Measurements from ENCODE around the gene RPL36AL. TPM values are rescaled to one million over a fixed set of nuclear protein-coding genes. Genes with fewer than 3 reads are reported as not detected.
"Not testable (repeated sequence)": the region's sequence is repeated elsewhere in the genome, so short reads cannot be mapped to it uniquely, and the experiment has no call there.

RPL36AL gene
- polyA plus RNA-seq, 1 experiment = 295 TPM

DNA sequence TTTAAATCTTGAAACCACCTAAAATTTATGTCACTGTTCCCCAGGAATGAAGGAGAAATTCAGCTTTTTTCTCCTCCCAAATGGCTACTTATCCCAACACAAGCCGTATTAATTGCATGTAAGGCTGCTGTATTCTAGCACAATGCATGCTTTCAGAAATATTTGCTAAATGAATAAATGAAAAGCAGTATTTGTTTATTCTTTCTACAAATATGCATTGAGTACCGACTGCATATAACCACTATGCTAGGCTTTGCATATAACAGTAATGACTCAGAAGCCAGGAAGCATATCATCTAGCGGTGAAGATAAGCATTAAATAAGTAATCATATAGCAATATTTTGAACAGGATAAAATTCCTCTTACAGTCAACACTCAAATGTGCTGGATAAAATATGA lies 27.4 kb downstream of the RPL36AL start:
- Histone ChIP-seq H3K9me3 (ENCODE audit: control insufficient read depth, insufficient read depth, low read length) (no peaks in the 10 kb centered on the region), H3K27me3 (ENCODE audit: control insufficient read depth, insufficient read depth, low read length) (no peaks in the 10 kb centered on the region), H3K27ac (ENCODE audit: low read depth, low read length) (peak overlapping the region; percentile 52), H3K4me3 (ENCODE audit: low read depth, low read length) (no peak overlapping the region)
- DNase-seq (ENCODE audit: low read depth, low spot score) = peak; percentile 60
- ChIA-PET CTCF (no interaction called here), POLR2A (interaction anchor here (0.6 kb wide), 2 partner anchors 28 to 411 kb away, joined by 3 to 4 read pairs; partner anchors contain the start of genes MGAT2 and RPL36AL)
- TF ChIP-seq, protein P1, sequence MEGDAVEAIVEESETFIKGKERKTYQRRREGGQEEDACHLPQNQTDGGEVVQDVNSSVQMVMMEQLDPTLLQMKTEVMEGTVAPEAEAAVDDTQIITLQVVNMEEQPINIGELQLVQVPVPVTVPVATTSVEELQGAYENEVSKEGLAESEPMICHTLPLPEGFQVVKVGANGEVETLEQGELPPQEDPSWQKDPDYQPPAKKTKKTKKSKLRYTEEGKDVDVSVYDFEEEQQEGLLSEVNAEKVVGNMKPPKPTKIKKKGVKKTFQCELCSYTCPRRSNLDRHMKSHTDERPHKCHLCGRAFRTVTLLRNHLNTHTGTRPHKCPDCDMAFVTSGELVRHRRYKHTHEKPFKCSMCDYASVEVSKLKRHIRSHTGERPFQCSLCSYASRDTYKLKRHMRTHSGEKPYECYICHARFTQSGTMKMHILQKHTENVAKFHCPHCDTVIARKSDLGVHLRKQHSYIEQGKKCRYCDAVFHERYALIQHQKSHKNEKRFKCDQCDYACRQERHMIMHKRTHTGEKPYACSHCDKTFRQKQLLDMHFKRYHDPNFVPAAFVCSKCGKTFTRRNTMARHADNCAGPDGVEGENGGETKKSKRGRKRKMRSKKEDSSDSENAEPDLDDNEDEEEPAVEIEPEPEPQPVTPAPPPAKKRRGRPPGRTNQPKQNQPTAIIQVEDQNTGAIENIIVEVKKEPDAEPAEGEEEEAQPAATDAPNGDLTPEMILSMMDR (IDR thresholded peaks at IDR 0.05; ENCODE audit: low read depth, low read length) = peak; percentile 20

DNA sequence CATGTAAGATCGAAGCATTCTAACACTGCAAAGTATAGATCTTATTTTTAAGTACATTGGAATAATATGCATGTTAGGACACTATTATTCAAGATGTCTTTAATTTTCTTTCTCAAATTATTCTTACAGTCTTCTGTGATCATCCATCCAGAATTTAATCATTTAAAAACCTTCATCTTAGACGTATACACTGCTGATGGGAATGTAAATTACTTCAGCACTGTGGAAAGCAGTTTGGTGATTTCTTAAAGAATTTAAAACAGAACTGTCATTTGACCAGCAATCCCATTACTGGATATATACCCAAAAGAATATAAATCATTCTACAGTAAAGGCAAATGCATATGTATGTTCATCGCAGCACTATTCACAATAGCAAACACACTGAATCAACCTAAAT lies 31.0 kb downstream of the RPL36AL start:
- ChIA-PET POLR2A (no interaction called here), CTCF (no interaction called here)
- Histone ChIP-seq H3K27ac (ENCODE audit: low read depth, low read length) (no peak overlapping the region), H3K4me3 (ENCODE audit: low read depth, low read length) (no peak overlapping the region), H3K27me3 (ENCODE audit: control insufficient read depth, insufficient read depth, low read length) (no peaks in the 10 kb centered on the region), H3K9me3 (ENCODE audit: control insufficient read depth, insufficient read depth, low read length) (no peaks in the 10 kb centered on the region)
- no peak for DNase-seq (ENCODE audit: low read depth, low spot score)
- TF ChIP-seq, protein P1 (IDR thresholded peaks at IDR 0.05; ENCODE audit: low read depth, low read length) = no peak

DNA sequence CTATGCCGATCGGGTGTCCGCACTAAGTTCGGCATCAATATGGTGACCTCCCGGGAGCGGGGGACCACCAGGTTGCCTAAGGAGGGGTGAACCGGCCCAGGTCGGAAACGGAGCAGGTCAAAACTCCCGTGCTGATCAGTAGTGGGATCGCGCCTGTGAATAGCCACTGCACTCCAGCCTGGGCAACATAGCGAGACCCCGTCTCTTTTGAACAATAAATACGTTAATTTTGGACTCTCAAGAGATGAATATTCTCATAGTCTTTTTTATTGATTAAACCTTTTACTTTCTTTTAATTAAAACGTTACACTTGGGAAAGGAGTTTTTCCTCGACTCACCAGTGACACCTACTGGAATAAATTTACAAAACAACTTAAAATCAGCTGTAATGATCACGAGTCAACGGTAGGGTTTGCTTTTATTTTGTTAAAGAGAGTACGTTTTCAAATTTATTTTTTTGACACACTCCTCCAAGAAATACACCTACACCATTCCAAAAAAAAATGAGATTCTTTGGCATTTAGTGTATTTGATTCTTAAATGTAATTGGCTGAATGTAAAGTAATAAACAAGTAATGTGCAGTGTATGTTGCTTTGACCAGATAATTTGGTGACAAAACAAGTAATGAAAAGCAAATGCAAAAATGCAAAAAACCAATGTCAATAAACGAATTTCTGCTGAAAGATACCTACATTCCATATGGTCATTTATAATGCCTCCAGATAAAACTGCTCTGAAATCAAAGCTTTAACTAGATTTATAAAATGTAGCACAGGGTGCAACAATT lies 33.6 kb downstream of the RPL36AL start:
- peak overlapping the region; percentile 39 for H3K27ac ChIP-seq (ENCODE audit: low read depth, low read length)
- TF ChIP-seq, protein P1 (IDR thresholded peaks at IDR 0.05; ENCODE audit: low read depth, low read length) = peak; percentile 73
- DNase-seq (ENCODE audit: low read depth, low spot score) = no peak
- CTCF ChIA-PET = interaction anchor here (0.6 to 3.7 kb wide), 14 partner anchors 8 to 181 kb away, joined by 3 to 37 read pairs (median 4); partner anchors contain the start of genes KLHDC2, MGAT2 and RPL36AL
- peak overlapping the region; percentile 39 for H3K4me3 ChIP-seq (ENCODE audit: low read depth, low read length)
- POLR2A ChIA-PET = interaction anchor here (0.6 to 1.9 kb wide), 8 partner anchors 8 to 222 kb away, joined by 3 to 21 read pairs (median 8); partner anchors contain the start of genes DNAAF2, KLHDC2, LRR1 and MGAT2
- H3K9me3 ChIP-seq (ENCODE audit: control insufficient read depth, insufficient read depth, low read length) = no peaks in the 10 kb centered on the region
- no peaks in the 10 kb centered on the region for H3K27me3 ChIP-seq (ENCODE audit: control insufficient read depth, insufficient read depth, low read length)

DNA sequence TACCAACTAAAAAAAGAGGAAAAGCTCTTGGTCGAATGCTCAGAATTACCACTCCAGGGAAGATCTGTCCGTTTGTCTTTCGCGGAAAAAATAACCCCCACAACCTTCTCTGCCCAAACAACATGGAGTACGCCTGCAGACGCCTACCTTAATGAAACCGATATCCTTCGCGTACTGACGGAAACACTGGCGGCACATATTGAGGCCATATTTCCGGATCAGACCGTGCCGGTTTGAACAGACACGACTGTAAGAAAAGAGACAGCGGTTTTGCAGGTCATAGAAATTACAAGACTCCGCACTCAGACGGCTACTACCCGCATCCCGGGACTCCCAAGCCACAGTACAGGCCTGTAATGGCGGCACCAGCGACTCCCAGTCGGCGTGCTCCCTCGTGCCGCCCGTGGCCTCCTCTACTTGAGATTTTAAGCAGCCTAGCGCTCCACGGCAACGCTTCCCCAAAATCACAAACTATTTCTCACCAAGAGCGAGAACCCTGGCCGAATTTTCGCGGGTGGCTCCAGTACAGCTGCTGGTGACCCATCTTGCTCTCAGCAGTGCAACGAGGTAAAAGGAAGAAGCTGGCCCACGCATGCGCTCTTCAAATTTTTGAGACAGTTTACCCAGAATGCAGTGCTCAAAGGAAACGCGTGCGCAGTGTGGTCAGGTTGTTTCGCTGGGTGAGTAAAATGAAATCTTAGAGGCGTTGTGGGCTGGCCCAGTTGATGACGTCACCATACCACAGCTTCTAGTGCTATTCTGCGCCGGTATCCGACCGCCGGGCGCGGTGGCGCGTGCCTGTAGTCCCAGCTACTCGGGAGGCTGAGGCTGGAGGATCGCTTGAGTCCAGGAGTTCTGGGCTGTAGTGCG lies 34.4 kb downstream of the RPL36AL start, which contains the start of gene RPS29:
TSS of gene RPS29 (minus strand) at position 578 of the 870 bp plus-strand sequence. CDS start at position 544, 34 bp downstream.
- TF ChIP-seq, protein P1 (IDR thresholded peaks at IDR 0.05; ENCODE audit: low read depth, low read length) = no peak
- H3K27me3 ChIP-seq (ENCODE audit: control insufficient read depth, insufficient read depth, low read length) = no peaks in the 10 kb centered on the region
- H3K27ac ChIP-seq (ENCODE audit: low read depth, low read length) = peak within 1 kb of the TSS; percentile 67
- CTCF ChIA-PET = interaction anchor here (1.1 to 3.7 kb wide), 5 partner anchors 15 to 125 kb away, joined by 4 to 37 read pairs (median 8); no protein-coding TSS in a partner anchor
- DNase-seq (ENCODE audit: low read depth, low spot score) = peak; percentile 99
- POLR2A ChIA-PET = interaction anchor here (0.6 to 1.9 kb wide), 10 partner anchors 9 to 223 kb away, joined by 3 to 21 read pairs (median 6); partner anchors contain the start of genes DNAAF2, KLHDC2, LRR1 and MGAT2
- H3K4me3 ChIP-seq (ENCODE audit: low read depth, low read length) = peak within 1 kb of the TSS; percentile 95
- no peaks in the 10 kb centered on the region for H3K9me3 ChIP-seq (ENCODE audit: control insufficient read depth, insufficient read depth, low read length)

DNA sequence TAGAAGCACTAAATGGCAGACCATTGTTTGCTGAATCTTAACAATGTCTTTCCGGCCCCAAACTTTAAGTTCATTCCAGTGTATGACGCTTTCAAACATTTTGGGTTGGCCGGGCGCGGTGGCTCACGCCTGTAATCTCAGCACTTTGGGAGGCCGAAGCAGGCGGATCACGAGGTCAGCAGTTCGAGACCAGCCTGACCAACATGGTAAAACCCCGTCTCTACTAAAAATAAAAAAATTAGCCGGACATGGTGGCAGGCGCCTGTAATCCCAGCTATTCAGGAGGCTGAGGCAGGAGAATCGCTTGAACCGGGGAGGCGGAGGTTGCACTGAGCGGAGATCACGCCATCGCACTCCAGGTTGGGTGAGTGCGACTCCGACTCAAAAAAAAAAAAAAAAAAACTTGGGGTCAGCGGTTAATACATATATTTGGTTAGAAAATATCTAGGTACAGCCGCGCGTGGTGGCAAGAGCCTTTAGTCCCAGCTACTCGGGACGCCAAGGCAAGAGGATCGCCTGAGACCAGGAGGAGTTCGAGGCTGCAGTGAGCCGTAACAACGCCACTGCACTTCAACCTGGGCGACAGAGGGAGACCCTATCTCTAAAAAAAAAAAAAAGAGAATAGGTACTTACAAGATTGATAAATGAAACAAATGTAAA lies 35.3 kb downstream of the RPL36AL start:
- CTCF ChIA-PET = not testable (repeated sequence)
- POLR2A ChIA-PET = interaction anchor here (0.7 to 1.9 kb wide), 3 partner anchors 10 to 49 kb away, joined by 3 to 12 read pairs (median 3); partner anchors contain the start of gene LRR1

More for the DNA sequence above, 35.3 kb downstream of the RPL36AL start:
- H3K4me3 ChIP-seq (ENCODE audit: low read depth, low read length) = peak overlapping the region; percentile 95
- not testable (repeated sequence) for DNase-seq (ENCODE audit: low read depth, low spot score); H3K27me3 ChIP-seq (ENCODE audit: control insufficient read depth, insufficient read depth, low read length); H3K27ac ChIP-seq (ENCODE audit: low read depth, low read length); H3K9me3 ChIP-seq (ENCODE audit: control insufficient read depth, insufficient read depth, low read length)
